A673 (cell line): Measurements from ENCODE around the gene LRRC17.

Experiments
- CTCF ChIP-seq: fragments of 300-800, 200-600 bp; sonication (generic); conservative IDR thresholded peaks from 2 replicates; pipeline ENCODE4 v1.5.1; 2017; ENCODE audit warnings: low read depth, mild to moderate bottlenecking, antibody characterized with exemption, low read length, moderate library complexity, mixed read lengths
- EZH2 ChIP-seq: fragments of 200-600 bp; sonication (generic); IDR thresholded peaks from 2 replicates; pipeline ENCODE4 v1.6.1; 2017; ENCODE audit warnings: borderline replicate concordance, low read depth, mild to moderate bottlenecking, mixed read lengths, antibody characterized with exemption, low read length; ENCODE audit not compliant: poor library complexity, severe bottlenecking

GRCh38 chr7:102892631-102893278 is 20.0 kb upstream of the LRRC17 start:
- TF ChIP-seq CTCF (no peak), EZH2 (no peak)
